Measurements from ENCODE around the gene P2RX1.
A peak's percentile ranks its signal among the peaks of the same experiment; 100 is the strongest.

Gene P2RX1

DNA sequence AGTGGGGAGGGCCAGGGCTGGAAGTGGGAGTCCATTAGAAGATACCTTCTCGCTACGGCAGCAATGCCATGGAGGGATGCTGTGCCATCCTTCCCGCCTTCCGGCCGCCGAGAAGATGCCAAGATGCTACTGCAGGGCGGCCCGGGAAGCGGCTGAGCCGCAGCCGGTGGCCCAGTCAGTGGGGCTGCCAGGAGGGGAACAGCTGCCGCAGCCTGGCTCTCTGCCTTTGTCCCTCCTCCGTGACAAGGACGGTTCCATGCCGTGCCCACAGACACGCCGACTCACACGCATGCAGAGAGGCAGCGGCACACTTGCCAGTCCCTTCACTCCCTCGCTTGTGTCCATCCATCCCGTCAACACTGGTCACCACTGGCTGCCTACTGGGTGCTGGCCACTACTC, 50.0 kb downstream of the P2RX1 start:
- no peak for DNase-seq (ENCODE audit: low read depth, low spot score)
- no peak for TF ChIP-seq CTCF (IDR thresholded peaks at IDR 0.05; ENCODE audit: low read depth, low read length)
- H3K4me3 ChIP-seq (ENCODE audit: low read depth, low read length) = no peak overlapping the region
- in situ Hi-C loops (cut with HindIII; ENCODE audit: low sequenced_read_pairs) = no loop called here

DNA sequence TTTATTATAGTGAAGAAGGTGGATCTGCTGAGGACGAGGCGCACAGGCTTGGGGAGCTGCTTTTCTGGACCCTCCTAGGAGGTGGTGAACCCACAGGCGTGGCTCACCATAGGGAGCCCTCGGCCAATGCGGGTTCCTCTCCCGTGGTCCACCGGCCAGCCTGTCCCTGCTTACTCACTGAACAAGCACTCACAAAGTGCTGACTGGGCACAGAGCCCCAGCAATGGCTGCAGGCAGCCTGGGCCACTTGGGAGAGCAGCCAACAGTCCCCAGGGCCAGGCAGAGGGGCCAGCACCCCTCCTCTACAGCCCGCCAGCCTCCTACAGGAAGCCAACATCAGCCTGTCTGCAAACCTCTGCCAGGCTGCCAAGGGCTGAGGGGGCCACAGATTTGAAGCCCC, 51.1 kb downstream of the P2RX1 start:
- no peak overlapping the region for H3K4me3 ChIP-seq (ENCODE audit: low read depth, low read length)
- TF ChIP-seq CTCF (IDR thresholded peaks at IDR 0.05; ENCODE audit: low read depth, low read length) = no peak
- peak; percentile 70 for DNase-seq (ENCODE audit: low read depth, low spot score)
- in situ Hi-C loops (cut with HindIII; ENCODE audit: low sequenced_read_pairs) = no loop called here

GRCh38 chr17:3864534-3864933, 51.7 kb downstream of the P2RX1 start:
- H3K4me3 ChIP-seq (ENCODE audit: low read depth, low read length) = no peak overlapping the region
- in situ Hi-C loops (cut with HindIII; ENCODE audit: low sequenced_read_pairs) = no loop called here
- DNase-seq (ENCODE audit: low read depth, low spot score) = no peak
- TF ChIP-seq CTCF (IDR thresholded peaks at IDR 0.05; ENCODE audit: low read depth, low read length) = no peak

GRCh38 chr17:3861761-3862681, 54.2 kb downstream of the P2RX1 start:
- no peak for DNase-seq (ENCODE audit: low read depth, low spot score)
- in situ Hi-C loops (cut with HindIII; ENCODE audit: low sequenced_read_pairs) = no loop called here
- TF ChIP-seq CTCF (IDR thresholded peaks at IDR 0.05; ENCODE audit: low read depth, low read length) = no peak
- H3K4me3 ChIP-seq (ENCODE audit: low read depth, low read length) = no peak overlapping the region

GRCh38 chr17:3860939-3861700, 55.1 kb downstream of the P2RX1 start:
- H3K4me3 ChIP-seq (ENCODE audit: low read depth, low read length) = no peak overlapping the region
- in situ Hi-C loops (cut with HindIII; ENCODE audit: low sequenced_read_pairs) = no loop called here
- TF ChIP-seq CTCF (IDR thresholded peaks at IDR 0.05; ENCODE audit: low read depth, low read length) = no peak
- no peak for DNase-seq (ENCODE audit: low read depth, low spot score)

DNA sequence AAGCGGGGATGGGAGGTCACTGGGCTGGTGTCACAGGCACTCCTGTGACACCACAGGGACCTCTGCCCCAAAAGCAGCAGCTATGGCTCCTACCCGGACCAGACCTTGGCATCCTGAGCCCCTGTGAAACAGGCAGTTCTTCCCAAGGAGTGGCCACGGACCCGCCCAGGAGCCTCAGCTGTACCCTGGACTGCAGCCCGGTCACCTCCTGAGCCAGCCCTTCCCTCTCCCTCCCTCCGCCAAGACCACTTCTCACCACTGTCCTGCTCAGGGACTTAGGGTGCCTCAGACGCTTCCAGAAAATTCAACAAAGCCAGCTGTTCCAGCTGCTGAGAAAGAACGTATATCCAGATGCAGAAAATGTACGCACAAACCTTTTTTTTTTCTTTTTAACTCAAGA, 56.3 kb downstream of the P2RX1 start:
- in situ Hi-C loops (cut with HindIII; ENCODE audit: low sequenced_read_pairs) = no loop called here
- no peak for DNase-seq (ENCODE audit: low read depth, low spot score)
- no peak for TF ChIP-seq CTCF (IDR thresholded peaks at IDR 0.05; ENCODE audit: low read depth, low read length)
- H3K4me3 ChIP-seq (ENCODE audit: low read depth, low read length) = no peak overlapping the region

Data from astrocyte of the spinal cord (primary cell).